Measurements from ENCODE around the gene TBCE. TPM values are rescaled to one million over a fixed set of nuclear protein-coding genes. Genes with fewer than 3 reads are reported as not detected.
A peak's percentile ranks its signal among the peaks of the same experiment; 100 is the strongest.

TBCE gene
- total and polyA plus RNA-seq, 4 experiments from 2014 or later, result 17.0 to 19.1 (median 18.1) TPM

DNA sequence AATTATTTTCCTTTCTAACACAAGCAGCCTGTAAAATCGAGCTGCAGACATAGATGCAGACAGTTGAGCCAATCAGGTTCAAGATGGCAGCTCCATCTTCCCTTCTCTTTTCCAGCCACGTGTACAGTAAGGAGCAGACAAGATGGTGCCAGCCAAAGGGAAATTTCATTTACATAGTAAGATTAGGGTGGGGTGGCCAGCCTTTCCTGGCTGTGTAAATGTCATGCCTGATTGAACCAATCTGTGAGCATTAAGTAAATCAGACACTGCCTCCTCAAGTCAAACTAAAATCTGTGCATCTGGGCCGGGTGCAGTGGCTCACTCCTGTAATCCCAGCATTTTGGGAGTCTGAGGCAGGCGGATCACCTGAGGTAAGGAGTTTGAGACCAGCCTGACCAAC is 60.2 kb downstream of the TBCE start:
- Mint-ChIP-seq H3K4me3 (no peak overlapping the region), H3K36me3 (peaks cover 10 to 18% of the 10 kb centered on the region in 2 donors), H3K4me1 (peaks cover 14 to 27% (median 17%) of the 10 kb centered on the region in 4 donors), H3K27ac (no peak overlapping the region), H3K27me3 (no peaks in the 10 kb centered on the region), H3K9me3 (no peaks in the 10 kb centered on the region)
- POLR2A ChIA-PET (ENCODE audit: partially characterized antibody), result no interaction called here
- Histone ChIP-seq H3K9me3 (ENCODE audit: control insufficient read depth in 1 of 2, low read length in 2 of 2) (no peaks in the 10 kb centered on the region), H3K4me3 (ENCODE audit: low read length in 2 of 2) (no peak overlapping the region), H3K27ac (ENCODE audit: low read depth, low read length) (no peak overlapping the region), H3K4me1 (ENCODE audit: insufficient read depth, low read length) (peaks cover 12% of the 10 kb centered on the region), H3K27me3 (ENCODE audit: insufficient read depth, low read length) (no peaks in the 10 kb centered on the region), H3K36me3 (ENCODE audit: insufficient read depth, low read length) (no peaks in the 10 kb centered on the region)
- DNase-seq, result no peak
- CTCF ChIA-PET (ENCODE audit: partially characterized antibody), result interaction anchor here (1.5 to 5.9 kb wide), 2 partner anchors 11 to 343 kb away, joined by 3 to 34 read pairs; no protein-coding TSS in a partner anchor
- intact Hi-C loops (cut with micrococcal nuclease), result no loop called here

DNA sequence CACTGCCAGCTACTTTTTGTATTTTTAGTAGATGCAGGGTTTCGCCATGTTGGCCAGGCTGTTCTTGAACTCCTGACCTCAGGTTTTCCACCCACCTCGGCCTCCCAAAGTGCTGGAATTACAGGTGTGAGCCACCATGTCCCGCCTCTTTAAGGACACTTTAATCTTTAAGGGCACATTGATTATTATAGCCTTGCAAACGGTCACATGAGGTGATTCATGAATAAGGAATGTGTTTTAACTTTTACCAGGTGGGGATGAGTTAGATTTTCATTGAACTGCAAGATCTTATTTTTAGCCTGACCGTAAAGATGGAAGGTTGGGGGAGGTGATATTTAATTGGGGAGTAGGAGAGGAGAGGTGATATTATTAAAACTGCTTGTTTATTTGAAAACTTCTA is 61.9 kb downstream of the TBCE start:
- peak overlapping the region in 2 of 7 donors; percentile 3 to 46 for H3K27ac Mint-ChIP-seq
- no peaks in the 10 kb centered on the region for H3K4me1 ChIP-seq (ENCODE audit: insufficient read depth, low read length)
- H3K9me3 ChIP-seq (ENCODE audit: control insufficient read depth in 1 of 2, low read length in 2 of 2), result no peaks in the 10 kb centered on the region
- no peaks in the 10 kb centered on the region for H3K27me3 ChIP-seq (ENCODE audit: insufficient read depth, low read length)
- ChIA-PET POLR2A (ENCODE audit: partially characterized antibody) (no interaction called here), CTCF (ENCODE audit: partially characterized antibody) (interaction anchor here (5.9 kb wide), 1 partner anchor 13 kb away, joined by 34 read pairs; no protein-coding TSS in a partner anchor)
- no peak overlapping the region for H3K4me3 Mint-ChIP-seq
- intact Hi-C loops (cut with micrococcal nuclease), result no loop called here
- no peak overlapping the region for H3K4me3 ChIP-seq (ENCODE audit: low read length in 2 of 2)
- H3K36me3 Mint-ChIP-seq, result peaks cover 16 to 19% of the 10 kb centered on the region in 2 donors
- no peaks in the 10 kb centered on the region for H3K27me3 Mint-ChIP-seq
- no peak overlapping the region for H3K27ac ChIP-seq (ENCODE audit: low read depth, low read length)
- no peaks in the 10 kb centered on the region for H3K9me3 Mint-ChIP-seq
- H3K4me1 Mint-ChIP-seq, result peaks cover 0 to 12% (median 3%) of the 10 kb centered on the region in 4 donors
- no peak for DNase-seq
- no peaks in the 10 kb centered on the region for H3K36me3 ChIP-seq (ENCODE audit: insufficient read depth, low read length)

DNA sequence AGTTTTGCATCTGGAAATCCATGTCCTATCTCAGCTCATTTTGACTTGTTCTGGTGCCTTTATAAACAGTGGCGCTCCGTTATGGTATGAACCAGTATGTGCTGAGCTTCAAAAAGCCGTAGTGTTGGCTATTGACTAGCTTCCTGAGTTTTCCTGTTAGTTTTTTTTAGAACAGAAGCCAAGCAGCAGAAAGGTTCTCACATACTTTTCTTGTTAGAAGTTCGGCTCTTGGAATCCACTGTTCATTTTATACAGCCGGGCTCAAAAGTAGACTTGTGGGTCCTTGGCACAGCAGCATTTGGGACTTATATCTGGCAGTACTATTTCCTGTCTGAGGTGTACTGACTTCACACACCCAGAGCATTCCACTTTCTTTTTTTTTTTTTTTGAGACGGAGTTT is 63.8 kb downstream of the TBCE start:
- Mint-ChIP-seq H3K36me3 (peaks cover 19 to 26% of the 10 kb centered on the region in 2 donors), H3K27me3 (no peaks in the 10 kb centered on the region), H3K4me3 (no peak overlapping the region), H3K27ac (no peak overlapping the region), H3K4me1 (peaks cover 0 to 3% (median 0%) of the 10 kb centered on the region in 4 donors), H3K9me3 (no peaks in the 10 kb centered on the region)
- Histone ChIP-seq H3K36me3 (ENCODE audit: insufficient read depth, low read length) (no peaks in the 10 kb centered on the region), H3K27me3 (ENCODE audit: insufficient read depth, low read length) (no peaks in the 10 kb centered on the region), H3K4me1 (ENCODE audit: insufficient read depth, low read length) (no peaks in the 10 kb centered on the region), H3K9me3 (ENCODE audit: control insufficient read depth in 1 of 2, low read length in 2 of 2) (no peaks in the 10 kb centered on the region), H3K4me3 (ENCODE audit: low read length in 2 of 2) (no peak overlapping the region), H3K27ac (ENCODE audit: low read depth, low read length) (no peak overlapping the region)
- intact Hi-C loops (cut with micrococcal nuclease), result no loop called here
- DNase-seq, result no peak
- POLR2A ChIA-PET (ENCODE audit: partially characterized antibody), result no interaction called here
- CTCF ChIA-PET (ENCODE audit: partially characterized antibody), result interaction anchor here (0.7 to 1.3 kb wide), 2 partner anchors 14 to 189 kb away, joined by 4 to 5 read pairs; no protein-coding TSS in a partner anchor

DNA sequence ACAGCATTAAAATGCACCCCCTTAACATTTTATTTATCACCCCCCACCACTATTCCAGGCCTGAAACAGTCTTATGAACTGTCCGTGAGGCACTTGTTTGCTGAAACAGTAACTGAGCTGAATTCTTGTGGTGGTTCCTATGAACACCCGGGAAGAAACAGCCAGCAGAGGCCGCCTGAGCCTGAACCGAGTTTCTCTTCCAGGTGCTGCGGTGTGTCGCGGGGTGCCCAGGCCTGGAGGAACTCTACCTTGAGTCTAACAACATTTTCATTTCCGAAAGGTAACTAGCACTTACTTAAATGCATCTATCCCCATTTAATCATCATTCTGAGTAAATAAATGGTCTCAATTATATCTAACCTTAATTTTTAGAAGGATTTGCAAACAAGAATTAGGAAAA is 66.8 kb downstream of the TBCE start:
- no peaks in the 10 kb centered on the region for H3K9me3 Mint-ChIP-seq
- Histone ChIP-seq H3K9me3 (ENCODE audit: control insufficient read depth in 1 of 2, low read length in 2 of 2) (no peaks in the 10 kb centered on the region), H3K4me1 (ENCODE audit: insufficient read depth, low read length) (no peaks in the 10 kb centered on the region), H3K4me3 (ENCODE audit: low read length in 2 of 2) (no peak overlapping the region), H3K36me3 (ENCODE audit: insufficient read depth, low read length) (peaks cover 11% of the 10 kb centered on the region), H3K27ac (ENCODE audit: low read depth, low read length) (no peak overlapping the region), H3K27me3 (ENCODE audit: insufficient read depth, low read length) (no peaks in the 10 kb centered on the region)
- no peak for DNase-seq
- POLR2A ChIA-PET (ENCODE audit: partially characterized antibody), result no interaction called here
- intact Hi-C loops (cut with micrococcal nuclease), result no loop called here
- no peaks in the 10 kb centered on the region for H3K4me1 Mint-ChIP-seq
- H3K4me3 Mint-ChIP-seq, result no peak overlapping the region
- no peak overlapping the region for H3K27ac Mint-ChIP-seq
- CTCF ChIA-PET (ENCODE audit: partially characterized antibody), result interaction anchor here (0.6 kb wide), 1 partner anchor 18 kb away, joined by 3 read pairs; no protein-coding TSS in a partner anchor
- H3K27me3 Mint-ChIP-seq, result no peaks in the 10 kb centered on the region
- peaks cover 30 to 45% of the 10 kb centered on the region in 2 donors for H3K36me3 Mint-ChIP-seq

DNA sequence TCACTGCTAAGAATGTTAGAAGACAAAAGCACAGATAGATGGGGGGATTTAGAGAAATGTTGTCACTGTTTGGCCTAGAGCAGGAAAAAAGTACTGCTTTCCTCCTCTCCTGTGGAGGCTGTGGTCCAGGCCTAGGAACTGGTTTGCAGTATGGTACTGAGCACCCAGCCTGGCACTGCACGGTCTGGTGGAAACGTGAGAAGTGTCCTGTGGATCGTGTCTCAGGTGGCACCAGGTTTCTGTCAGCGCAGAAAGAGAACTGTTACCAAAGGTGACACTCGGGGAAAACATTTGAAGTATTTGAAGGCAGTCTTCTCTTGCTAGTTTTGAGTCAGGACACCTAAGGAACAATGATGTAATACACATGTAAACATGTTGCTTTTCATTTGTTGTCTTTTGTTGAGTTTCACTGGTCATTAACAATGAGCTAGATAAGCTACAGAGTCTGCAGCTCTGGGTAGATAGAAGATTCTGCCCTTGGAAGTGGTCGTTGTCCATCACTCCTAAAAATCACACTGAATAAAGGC is 74.0 kb downstream of the TBCE start:
- CTCF ChIA-PET (ENCODE audit: partially characterized antibody), result interaction anchor here (0.7 to 1.5 kb wide), 2 partner anchors 10 to 1318 kb away, joined by 3 read pairs; no protein-coding TSS in a partner anchor
- POLR2A ChIA-PET (ENCODE audit: partially characterized antibody), result no interaction called here
- Mint-ChIP-seq H3K27me3 (no peaks in the 10 kb centered on the region), H3K27ac (peak overlapping the region in 3 of 7 donors; percentile 9 to 72 (median 37)), H3K4me1 (no peaks in the 10 kb centered on the region), H3K4me3 (no peak overlapping the region), H3K36me3 (peaks cover 52 to 67% of the 10 kb centered on the region in 2 donors), H3K9me3 (no peaks in the 10 kb centered on the region)
- Histone ChIP-seq H3K4me3 (ENCODE audit: low read length in 2 of 2) (no peak overlapping the region), H3K4me1 (ENCODE audit: insufficient read depth, low read length) (no peaks in the 10 kb centered on the region), H3K9me3 (ENCODE audit: control insufficient read depth in 1 of 2, low read length in 2 of 2) (no peaks in the 10 kb centered on the region), H3K36me3 (ENCODE audit: insufficient read depth, low read length) (peaks cover 39% of the 10 kb centered on the region), H3K27ac (ENCODE audit: low read depth, low read length) (no peak overlapping the region), H3K27me3 (ENCODE audit: insufficient read depth, low read length) (no peaks in the 10 kb centered on the region)
- no peak for DNase-seq
- intact Hi-C loops (cut with micrococcal nuclease), result no loop called here

DNA sequence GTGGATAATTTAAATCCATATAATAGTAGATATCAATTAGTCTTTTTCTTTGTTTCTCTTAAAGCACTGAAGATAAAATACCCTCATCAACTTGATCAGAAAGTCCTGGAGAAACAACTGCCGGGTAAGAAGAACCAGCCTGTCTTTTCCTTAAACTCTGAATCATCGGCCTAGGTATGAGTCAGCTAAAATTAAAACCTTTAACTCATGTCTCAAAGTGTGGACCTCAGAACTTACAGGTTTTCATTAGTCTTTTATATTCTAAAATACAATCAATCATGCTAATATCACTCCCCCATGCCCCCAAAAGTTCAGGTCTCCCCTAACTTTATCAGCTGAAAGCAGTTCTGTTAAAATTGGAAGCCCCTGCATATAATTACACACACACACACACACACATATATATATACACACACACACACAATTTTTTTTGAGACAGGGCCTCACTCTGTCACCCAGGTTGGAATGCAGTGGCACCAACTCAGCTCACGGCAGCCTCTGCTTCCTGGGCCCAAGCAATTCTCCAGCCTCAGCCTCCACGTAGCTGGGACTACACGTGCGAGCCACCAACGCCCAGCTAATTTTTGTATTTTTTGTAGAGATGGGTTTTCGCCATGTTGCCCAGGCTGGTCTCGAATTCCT is 75.7 kb downstream of the TBCE start:
- peaks cover 46 to 68% of the 10 kb centered on the region in 2 donors for H3K36me3 Mint-ChIP-seq
- no peaks in the 10 kb centered on the region for H3K27me3 ChIP-seq (ENCODE audit: insufficient read depth, low read length)
- no peak overlapping the region for H3K4me3 ChIP-seq (ENCODE audit: low read length in 2 of 2)
- no peaks in the 10 kb centered on the region for H3K9me3 Mint-ChIP-seq
- peaks cover 32% of the 10 kb centered on the region for H3K36me3 ChIP-seq (ENCODE audit: insufficient read depth, low read length)
- H3K4me1 ChIP-seq (ENCODE audit: insufficient read depth, low read length), result no peaks in the 10 kb centered on the region
- intact Hi-C loops (cut with micrococcal nuclease), result no loop called here
- H3K27ac ChIP-seq (ENCODE audit: low read depth, low read length), result no peak overlapping the region
- peak overlapping the region in 2 of 7 donors; percentile 10 to 70 for H3K27ac Mint-ChIP-seq
- H3K9me3 ChIP-seq (ENCODE audit: control insufficient read depth in 1 of 2, low read length in 2 of 2), result no peaks in the 10 kb centered on the region
- H3K27me3 Mint-ChIP-seq, result no peaks in the 10 kb centered on the region
- ChIA-PET CTCF (ENCODE audit: partially characterized antibody) (interaction anchor here (0.9 to 1.8 kb wide), 3 partner anchors 8 to 1317 kb away, joined by 3 to 5 read pairs (median 3); no protein-coding TSS in a partner anchor), POLR2A (ENCODE audit: partially characterized antibody) (no interaction called here)
- no peaks in the 10 kb centered on the region for H3K4me1 Mint-ChIP-seq
- DNase-seq, result no peak
- no peak overlapping the region for H3K4me3 Mint-ChIP-seq

DNA sequence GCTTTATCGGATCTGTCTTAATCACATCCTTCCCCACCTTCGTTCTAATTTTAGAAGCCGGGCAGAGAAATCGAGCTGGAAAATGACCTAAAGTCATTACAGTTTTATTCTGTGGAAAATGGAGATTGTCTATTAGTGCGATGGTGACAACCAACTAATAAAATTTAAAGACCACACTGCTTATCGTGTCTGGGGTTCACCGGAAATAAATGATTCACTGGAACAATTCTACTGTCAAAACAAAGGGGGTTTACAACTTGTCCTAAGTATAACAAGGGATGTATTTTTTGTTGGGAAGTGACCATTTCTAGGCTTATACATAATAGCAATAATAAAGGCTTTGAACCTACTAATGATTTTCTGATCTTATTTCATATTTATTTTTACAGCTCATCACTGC is 81.4 kb downstream of the TBCE start:
- H3K27ac ChIP-seq (ENCODE audit: low read depth, low read length), result no peak overlapping the region
- ChIA-PET POLR2A (ENCODE audit: partially characterized antibody) (no interaction called here), CTCF (ENCODE audit: partially characterized antibody) (interaction anchor here (0.7 to 1.0 kb wide), 2 partner anchors 32 to 65 kb away, joined by 3 to 5 read pairs; no protein-coding TSS in a partner anchor)
- Mint-ChIP-seq H3K36me3 (peaks cover 21 to 64% of the 10 kb centered on the region in 2 donors), H3K27ac (no peak overlapping the region), H3K27me3 (no peaks in the 10 kb centered on the region), H3K4me1 (no peaks in the 10 kb centered on the region), H3K9me3 (no peaks in the 10 kb centered on the region), H3K4me3 (no peak overlapping the region)
- no peaks in the 10 kb centered on the region for H3K9me3 ChIP-seq (ENCODE audit: control insufficient read depth in 1 of 2, low read length in 2 of 2)
- H3K4me1 ChIP-seq (ENCODE audit: insufficient read depth, low read length), result no peaks in the 10 kb centered on the region
- intact Hi-C loops (cut with micrococcal nuclease), result no loop called here
- no peak overlapping the region for H3K4me3 ChIP-seq (ENCODE audit: low read length in 2 of 2)
- H3K27me3 ChIP-seq (ENCODE audit: insufficient read depth, low read length), result no peaks in the 10 kb centered on the region
- H3K36me3 ChIP-seq (ENCODE audit: insufficient read depth, low read length), result peaks cover 12% of the 10 kb centered on the region
- DNase-seq, result no peak
